Measurements from ENCODE around the gene PRDM16. TPM values are rescaled to one million over a fixed set of nuclear protein-coding genes. Genes with fewer than 3 reads are reported as not detected.

Gene PRDM16
- total RNA-seq, 1 experiment from 2014 or later: 0.17 TPM

GRCh38 chr1:3401585-3402257 lies 332.7 kb downstream of the PRDM16 start:
- Mint-ChIP-seq H3K27ac (no peak overlapping the region), H3K36me3 (ENCODE audit: insufficient read depth in 1 of 3, low read depth in 3 of 3) (no peaks in the 10 kb centered on the region), H3K4me3 (no peak overlapping the region), H3K9me3 (no peaks in the 10 kb centered on the region), H3K27me3 (ENCODE audit: low read depth) (peaks cover 7% of the 10 kb centered on the region), H3K4me1 (peaks cover 0 to 8% of the 10 kb centered on the region in 2 experiments; a peak in 1 of 4 replicates)
- no peak overlapping the region for H2AK5ac ChIP-seq (ENCODE audit: insufficient read length, low read length)
- H3K4me1 ChIP-seq (ENCODE audit: insufficient read depth, low read length): no peaks in the 10 kb centered on the region
- H4K91ac ChIP-seq (ENCODE audit: insufficient read length, low read depth, low read length): no peak overlapping the region
- H4K5ac ChIP-seq (ENCODE audit: insufficient read length, low read depth, low read length): no peak overlapping the region
- no peak overlapping the region for H2BK20ac ChIP-seq (ENCODE audit: low read depth, low read length, poor library complexity, severe bottlenecking)
- no peak overlapping the region for H3K4ac ChIP-seq (ENCODE audit: low read depth, low read length)
- H2BK5ac ChIP-seq (ENCODE audit: insufficient read length, low read length): no peak overlapping the region
- no peak overlapping the region for H2BK12ac ChIP-seq (ENCODE audit: insufficient read length, low read depth, low read length)
- H3T11ph ChIP-seq (ENCODE audit: low read length): no peak overlapping the region
- H3K27me3 ChIP-seq (ENCODE audit: insufficient read depth, low read length): no peaks in the 10 kb centered on the region
- H3K56ac ChIP-seq (ENCODE audit: insufficient read length, low read depth, low read length): no peak overlapping the region
- H2BK120ac ChIP-seq (ENCODE audit: low read depth, low read length, poor library complexity, severe bottlenecking): no peak overlapping the region
- H3K4me2 ChIP-seq (ENCODE audit: insufficient read depth, insufficient read length, low read length): no peak overlapping the region
- H4K8ac ChIP-seq (replicated peaks; ENCODE audit: insufficient read length, low read depth, low read length): no peak overlapping the region
- no peak for DNase-seq
- no peak overlapping the region for H3K18ac ChIP-seq (ENCODE audit: insufficient read length, low read depth, low read length)
- no peaks in the 10 kb centered on the region for H3K9me3 ChIP-seq (ENCODE audit: control insufficient read depth, low read depth, low read length)
- no peak overlapping the region for H3K14ac ChIP-seq (ENCODE audit: insufficient read depth, low read length)
- no peaks in the 10 kb centered on the region for H3K79me2 ChIP-seq (ENCODE audit: insufficient read depth, low read length)
- no peak overlapping the region for H2BK15ac ChIP-seq (ENCODE audit: low read depth, low read length)
- no peaks in the 10 kb centered on the region for H3K23me2 ChIP-seq (ENCODE audit: insufficient read length, low read depth, low read length, poor library complexity, severe bottlenecking)
- H4K20me1 ChIP-seq (ENCODE audit: control insufficient read depth, insufficient read depth, insufficient read length): no peaks in the 10 kb centered on the region
- H3K27ac ChIP-seq (ENCODE audit: insufficient read length, low read depth, low read length): no peak overlapping the region
- TF ChIP-seq CTCF (conservative IDR thresholded peaks at IDR 0.05): no peak
- H3K9ac ChIP-seq (ENCODE audit: extremely low read depth, insufficient read length, low read length): no peak overlapping the region
- no peak overlapping the region for H2AFZ ChIP-seq (ENCODE audit: low read length)
- WGBS (ENCODE audit: extremely low coverage, insufficient read length, low lambda C conversion rate): no CpG with 5 or more reads among the region's 13 CpGs
- no peak overlapping the region for H3K23ac ChIP-seq (ENCODE audit: insufficient read length, low read depth, low read length)
- H3K79me1 ChIP-seq (ENCODE audit: insufficient read depth, low read depth, low read length, poor library complexity, severe bottlenecking): no peaks in the 10 kb centered on the region

All from H9 (cell line).